A172 (cell line): Measurements from ENCODE around the gene PBRM1. TPM values are rescaled to one million over a fixed set of nuclear protein-coding genes. Genes with fewer than 3 reads are reported as not detected.
"Not testable (repeated sequence)": the region's sequence is repeated elsewhere in the genome, so short reads cannot be mapped to it uniquely, and the experiment has no call there.

ENCODE experiments used
- DNase-seq: peaks from one replicate; pipeline ENCODE4 v3.0.0-alpha.2; 2015; ENCODE audit warnings: low spot score
- total RNA-seq: library from RNA; depleted of rRNA; stranded (reverse); fragments of >200 nt; shearing (Covaris generic); gene quantifications from 2 replicates; pipeline ENCODE4 v1.2.3, GENCODE V29; 2014; rRNA removed

PBRM1 gene
- total RNA-seq, result 47.6 and 53.4 TPM in 2 replicates

DNA sequence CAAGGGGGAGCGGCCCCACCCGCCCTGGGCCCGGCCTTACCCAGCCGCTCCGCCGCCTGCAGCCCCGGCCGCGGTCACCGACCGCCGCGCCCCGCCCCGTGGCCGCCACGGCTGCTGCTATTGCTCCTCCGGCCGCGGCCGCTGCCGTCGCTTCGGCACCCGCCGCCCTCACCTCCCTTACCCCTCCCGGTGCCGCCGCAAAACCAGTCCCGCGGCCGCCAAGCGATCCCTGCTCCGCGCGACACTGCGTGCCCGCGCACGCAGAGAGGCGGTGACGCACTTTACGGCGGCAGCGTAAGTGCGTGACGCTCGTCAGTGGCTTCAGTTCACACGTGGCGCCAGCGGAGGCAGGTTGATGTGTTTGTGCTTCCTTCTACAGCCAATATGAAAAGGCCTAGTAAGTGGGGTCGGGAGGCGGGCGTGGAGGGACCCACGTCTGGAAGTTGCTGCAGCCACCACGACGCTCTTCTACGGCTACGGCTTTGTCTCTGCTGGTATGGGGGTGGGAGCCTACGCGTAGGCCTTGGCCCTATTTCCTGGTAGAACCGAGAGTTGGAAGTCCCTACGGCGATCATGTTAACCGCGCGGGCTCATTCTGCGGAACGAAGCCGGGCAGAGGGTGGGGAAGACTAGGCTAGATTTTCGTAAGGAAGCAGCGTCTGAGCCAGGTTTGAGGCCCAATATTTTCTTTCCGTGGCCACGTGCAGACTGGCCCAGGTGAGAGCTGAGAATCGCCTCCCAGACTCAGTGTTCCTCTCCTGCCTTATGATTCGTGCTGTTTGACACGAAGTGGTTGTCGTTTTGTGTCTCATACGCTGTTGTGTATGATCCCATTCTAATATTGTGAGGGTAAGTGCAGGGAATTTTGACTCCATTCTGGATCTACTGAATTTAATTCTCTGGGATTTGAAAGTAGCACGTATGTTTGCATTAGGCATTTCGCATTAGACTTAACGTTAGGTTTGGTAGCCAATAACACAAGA lies at the start of gene PBRM1, which contains the start of gene GNL3:
Gene PBRM1 (minus strand): TSS at position 205 of the 983 bp plus-strand sequence.
Gene GNL3 (plus strand): TSS at position 324 of the 983 bp plus-strand sequence. CDS start 61 bp downstream, at position 385.
- peak; percentile 82 for DNase-seq

DNA sequence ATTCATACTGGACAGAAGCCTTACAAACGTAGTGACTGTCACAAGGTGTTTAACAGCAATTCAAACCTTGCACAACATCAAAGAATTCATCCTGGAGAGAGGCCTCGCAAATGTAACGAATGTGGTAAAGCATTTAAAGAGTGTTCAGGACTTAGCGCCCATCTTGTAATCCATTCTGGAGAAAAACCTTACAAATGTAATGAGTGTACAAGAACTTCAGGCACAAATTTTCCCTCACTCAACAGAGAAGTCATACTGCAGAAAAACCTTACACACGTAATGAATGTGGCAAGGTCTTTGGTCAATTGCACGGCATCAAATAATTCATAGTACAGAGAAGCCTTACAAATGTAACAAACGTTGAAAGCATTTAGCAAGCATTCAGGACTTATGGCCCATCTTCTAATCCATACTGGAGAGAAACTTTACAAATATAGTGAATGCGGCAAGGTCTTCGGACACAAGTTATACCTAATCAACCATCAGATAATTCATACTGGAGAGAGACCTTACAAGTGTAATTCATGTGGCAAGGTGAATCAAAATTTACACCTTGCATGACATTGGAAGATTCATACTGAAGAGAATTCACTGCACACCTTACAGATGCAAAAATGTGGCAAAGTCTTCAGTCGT lies 47.7 kb upstream of the PBRM1 start:
- no peak for DNase-seq

DNA sequence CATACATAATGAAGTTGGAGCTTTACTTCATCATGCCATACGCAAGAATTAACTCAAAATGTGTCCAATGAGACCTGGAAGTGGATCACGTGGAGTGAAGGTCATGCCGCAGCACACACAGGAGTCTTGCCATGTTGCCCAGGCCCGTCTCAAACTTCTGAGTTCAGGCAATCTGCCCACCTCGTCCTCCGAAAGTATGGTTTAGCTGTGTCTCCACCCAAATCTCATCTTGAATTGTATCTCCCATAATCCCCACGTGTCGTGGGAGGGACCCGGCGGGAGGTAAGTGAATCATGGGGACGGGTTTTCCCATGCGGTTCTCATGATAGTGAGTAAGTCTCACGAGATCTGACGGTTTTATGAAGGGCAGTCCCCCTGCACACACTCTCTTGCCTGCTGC lies 45.9 kb upstream of the PBRM1 start:
- DNase-seq, result no peak

DNA sequence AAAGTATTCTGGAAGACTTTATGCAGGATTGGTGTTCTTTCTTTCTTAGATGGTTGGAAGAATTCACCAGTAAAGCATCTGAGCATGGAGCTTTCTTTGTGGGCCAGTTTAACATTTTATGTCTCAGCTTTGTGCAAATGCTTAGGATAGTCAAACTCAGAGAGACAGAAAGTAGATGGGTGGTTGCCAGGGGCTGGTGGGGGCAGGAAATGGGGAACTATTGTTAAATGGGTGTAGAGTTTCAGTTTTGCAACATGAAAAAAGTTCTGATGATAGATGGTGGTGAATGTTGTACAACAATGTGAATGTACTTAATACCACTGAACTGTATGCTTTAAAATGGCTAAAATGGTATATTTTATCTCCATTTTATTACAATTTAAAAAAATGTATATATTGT lies 45.0 kb upstream of the PBRM1 start:
- no peak for DNase-seq

DNA sequence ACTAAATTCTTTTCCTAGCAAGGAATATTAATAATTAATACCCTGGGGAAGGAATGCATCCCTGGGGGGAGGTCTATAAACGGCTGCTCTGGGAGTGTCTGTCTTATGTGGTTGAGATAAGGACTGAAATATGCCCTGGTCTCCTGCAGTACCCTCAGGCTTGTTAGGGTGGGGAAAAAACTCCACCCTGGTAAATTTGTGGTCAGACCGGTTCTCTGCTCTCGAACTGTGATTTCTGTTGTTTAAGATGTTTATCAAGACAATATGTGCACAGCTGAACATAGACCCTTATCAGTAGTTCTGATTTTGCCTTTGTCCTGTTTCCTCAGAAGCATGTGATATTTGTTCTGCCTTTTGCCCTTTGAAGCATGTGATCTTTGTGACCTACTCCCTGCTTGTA lies 43.0 kb upstream of the PBRM1 start:
- not testable (repeated sequence) for DNase-seq

DNA sequence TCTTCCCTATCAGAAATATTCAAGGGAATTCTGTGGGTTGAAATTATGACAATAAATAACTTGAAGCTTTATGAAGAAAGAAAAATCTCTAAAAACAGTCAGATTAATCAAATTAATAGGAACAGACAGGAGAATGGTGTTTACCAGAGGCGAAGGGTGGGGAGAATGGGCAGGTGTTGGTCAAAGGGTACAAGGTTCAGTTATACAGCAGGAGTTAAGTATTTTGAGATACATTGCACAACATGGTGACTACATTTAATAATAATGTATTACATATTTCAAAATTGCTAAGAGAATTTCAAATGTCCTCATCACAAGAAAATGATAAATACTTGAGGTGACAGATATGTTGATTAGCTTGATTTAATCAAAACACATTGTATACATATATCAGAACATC lies 38.8 kb upstream of the PBRM1 start:
- DNase-seq, result no peak

DNA sequence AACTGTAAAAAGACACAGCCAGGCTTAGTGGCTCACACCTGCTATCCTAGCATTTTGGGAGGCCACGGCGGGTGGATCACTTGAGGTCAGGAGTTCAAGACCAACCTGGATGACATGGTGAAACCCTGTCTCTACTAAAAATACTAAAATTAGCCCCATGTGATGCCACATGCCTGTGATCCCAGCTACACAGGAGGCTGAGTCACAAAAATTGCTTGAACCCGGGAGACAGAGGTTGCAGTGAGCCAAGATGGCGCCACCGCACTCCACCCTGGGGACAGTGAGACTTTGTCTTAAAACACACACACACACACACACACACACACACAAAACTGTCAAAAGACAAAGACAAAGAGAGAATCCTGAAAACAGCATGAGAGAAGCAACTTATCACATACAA lies 38.2 kb upstream of the PBRM1 start:
- no peak for DNase-seq

DNA sequence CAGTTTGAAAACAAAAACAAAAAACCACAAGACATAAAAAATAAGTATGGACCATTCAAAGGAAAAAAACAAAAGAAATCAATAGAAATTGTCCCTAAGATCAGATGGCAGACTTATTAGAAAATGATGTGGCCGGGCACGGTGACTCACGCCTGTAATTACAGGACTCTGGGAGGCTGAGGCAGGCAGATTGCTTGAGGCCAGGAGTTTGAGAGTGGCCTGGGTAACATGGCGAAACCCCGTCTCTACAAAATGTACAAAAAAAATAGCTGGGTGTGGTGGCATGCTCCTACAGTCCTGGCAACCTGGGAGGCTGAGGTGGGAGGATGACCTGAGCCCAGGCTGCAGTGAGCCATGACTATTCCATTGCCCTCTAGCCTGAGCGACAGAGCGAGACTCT lies 36.8 kb upstream of the PBRM1 start:
- no peak for DNase-seq

DNA sequence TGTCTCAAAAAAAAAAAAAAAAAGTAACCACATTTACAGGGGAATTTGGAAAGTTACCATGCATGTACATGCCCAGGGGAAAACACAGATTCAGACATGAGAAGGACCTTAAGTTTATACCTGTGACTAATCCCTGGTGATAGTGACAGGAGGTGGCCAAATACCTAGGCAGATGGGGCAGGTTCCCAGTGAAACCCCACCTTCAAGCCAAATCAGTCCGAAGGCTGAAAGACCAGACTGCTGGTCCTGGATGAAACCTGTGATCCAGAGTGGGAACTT lies 36.0 kb upstream of the PBRM1 start:
- no peak for DNase-seq

DNA sequence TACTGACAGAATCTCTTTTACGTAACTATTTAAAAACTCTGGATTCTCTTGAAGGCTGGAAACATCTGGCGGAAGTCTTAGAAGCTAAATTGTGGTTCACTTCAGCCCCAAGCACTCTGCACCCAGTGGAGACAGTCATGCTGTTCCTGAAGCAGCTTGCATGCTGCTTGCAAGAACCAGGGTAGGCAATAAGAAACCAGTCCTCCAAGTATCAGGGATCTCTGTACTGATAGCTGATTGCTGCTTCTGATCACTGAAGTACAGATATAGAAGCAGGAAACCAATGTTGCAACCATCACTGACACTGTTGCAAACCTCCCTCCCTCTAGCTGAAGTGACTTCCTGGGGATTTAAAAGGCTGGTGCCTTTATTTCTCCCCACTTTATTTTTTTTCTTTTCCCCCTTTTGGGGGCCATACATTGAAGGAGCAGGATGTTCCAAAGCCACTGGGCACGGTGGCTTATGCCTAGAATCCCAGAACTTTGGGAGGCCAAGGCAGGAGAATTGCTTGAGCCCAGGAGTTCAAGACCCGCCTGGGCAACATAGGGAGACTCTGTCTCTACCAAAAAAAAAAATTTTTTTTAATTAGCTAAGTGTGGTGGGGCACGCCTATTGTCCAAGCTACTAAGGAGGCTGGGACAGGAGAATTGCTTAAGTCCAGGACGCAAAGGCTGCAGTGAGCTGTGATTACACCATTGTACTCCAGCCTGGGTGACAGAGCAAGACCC lies 35.5 kb upstream of the PBRM1 start:
- DNase-seq, result no peak

DNA sequence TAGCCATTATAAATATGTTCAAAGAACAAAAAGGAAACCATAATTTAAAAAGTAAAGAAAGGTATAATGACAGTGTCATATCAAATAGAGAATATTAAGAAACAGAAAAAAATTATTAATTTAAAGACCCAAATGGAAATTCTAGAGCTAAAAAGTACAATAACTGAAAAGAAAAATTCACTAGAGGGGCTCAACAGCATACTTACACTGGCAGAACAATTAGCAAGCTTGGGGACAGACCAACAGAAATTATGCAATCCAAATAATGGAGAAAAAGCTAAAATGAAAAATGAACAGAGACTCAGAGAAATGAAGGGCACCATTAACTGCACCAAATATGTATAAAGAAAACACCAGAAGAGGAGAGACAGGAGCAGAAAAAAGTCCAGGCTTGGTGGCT lies 33.9 kb upstream of the PBRM1 start:
- DNase-seq, result no peak

DNA sequence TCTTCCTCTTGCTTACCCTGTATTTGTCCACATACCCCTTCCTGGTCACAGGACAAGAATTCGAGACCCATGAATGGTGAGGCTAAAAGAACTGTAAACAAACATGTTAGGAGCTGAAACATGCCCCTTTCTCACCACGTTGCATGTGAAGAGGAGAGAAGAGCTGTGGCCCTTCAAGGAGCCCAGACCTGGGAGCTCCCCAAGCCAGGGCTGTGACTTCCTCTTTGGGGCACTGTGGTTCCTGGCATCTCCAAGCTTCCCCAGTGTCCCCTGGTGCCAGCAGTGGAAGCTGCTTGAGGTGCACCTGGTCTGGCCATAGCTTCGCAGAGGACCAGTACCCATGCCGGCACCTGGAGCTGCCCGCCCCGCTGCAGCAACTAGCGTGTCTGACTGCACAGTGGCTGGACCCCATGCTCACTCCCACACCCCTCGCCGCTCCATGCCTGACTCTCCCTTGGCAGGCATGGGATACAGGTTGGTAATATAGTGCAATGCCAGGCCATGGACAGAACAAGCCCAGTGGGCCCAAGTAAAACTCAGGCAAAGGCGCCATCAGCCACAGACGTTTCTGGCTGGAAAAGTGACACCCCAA lies 30.1 kb upstream of the PBRM1 start:
- DNase-seq, result no peak

DNA sequence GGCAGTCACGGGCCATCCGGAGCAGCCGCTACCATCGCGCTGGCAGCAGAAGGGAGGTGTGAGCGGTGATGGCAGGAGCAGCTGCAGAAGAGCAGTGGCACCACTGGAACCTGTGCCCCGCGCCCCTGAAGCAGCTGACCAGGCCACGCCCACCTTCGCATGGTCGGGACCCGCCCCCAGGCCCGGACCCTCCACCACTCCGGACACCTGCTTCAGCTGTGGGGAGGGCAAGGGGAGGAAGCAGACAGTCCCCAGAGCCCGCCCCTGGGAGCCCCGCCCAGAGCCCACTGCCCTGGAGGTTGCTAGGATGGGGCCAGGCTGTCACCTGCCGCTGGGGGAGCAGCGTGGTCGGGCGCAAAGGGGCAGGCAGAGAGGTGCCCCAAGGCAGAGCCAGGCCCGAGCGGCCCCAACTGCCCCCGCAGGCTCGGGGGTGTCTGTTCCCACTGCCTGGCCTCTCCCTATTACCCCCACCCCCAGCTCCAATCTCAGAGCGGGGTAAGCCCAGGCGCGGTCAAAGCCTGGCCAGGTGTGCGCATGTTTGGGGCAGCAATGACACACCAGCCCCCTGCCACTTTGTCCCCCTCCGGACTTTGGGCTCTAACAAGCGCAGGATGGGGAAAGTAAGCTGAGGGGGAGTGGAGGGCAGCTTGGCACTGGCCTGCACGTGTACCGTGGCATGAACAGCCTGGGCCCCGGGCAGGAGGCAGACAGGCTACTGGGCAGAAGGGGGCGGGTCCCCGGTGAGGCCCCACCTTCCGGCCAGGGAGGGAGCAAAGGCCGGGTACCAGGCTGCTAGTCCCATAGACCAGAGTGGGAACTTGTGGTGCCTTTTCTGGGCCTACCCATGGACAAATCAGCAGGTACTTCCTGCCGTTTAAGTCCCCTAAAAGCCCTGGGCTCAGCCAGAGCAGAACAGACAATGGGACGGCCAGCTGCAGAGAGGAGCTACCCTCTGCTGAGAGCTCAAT lies 28.9 kb upstream of the PBRM1 start:
- DNase-seq, result no peak

DNA sequence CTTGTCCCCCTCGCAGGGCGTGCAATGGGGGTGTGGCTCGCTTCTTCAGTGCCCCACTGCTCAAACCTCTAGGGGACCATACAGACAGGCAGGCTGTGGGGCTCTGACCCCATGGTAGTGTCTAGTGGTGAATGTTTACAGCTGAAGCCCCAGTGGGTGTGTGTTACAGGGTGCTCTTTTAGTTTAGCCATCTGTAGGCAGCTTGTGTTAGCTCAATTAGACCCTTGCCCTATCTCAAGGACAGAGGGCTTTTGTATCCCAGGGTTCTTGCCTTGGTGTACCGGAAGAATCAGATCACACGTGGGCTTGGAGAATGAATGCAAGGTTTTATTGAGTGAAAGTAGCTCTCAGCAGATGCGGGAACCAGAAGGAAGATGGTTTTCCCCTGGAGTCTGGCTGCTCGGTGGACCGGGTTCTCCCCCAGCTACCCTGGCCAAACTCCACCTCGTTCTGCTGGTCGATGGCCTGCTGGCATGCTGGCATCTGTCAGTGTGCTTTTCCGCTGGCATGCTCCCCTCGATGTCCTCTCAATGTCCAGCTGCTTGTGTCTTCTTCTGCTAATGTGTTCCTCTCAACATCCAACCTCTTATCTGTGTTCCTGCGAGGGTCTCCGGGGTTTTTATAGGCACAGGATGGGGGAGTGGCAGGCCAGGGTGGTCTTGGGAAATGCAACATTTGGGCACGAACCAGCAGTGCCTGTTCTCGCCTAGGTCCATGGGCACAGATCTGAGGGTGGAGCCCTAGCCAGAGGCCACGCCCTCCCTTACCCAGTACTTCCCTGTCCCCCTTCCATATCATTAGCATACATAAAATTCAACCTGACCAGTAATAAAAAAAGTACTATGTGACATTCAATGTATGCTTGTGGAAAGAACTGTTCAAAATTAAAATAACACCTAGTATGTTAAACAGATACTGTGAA lies 26.8 kb upstream of the PBRM1 start:
- DNase-seq, result no peak

DNA sequence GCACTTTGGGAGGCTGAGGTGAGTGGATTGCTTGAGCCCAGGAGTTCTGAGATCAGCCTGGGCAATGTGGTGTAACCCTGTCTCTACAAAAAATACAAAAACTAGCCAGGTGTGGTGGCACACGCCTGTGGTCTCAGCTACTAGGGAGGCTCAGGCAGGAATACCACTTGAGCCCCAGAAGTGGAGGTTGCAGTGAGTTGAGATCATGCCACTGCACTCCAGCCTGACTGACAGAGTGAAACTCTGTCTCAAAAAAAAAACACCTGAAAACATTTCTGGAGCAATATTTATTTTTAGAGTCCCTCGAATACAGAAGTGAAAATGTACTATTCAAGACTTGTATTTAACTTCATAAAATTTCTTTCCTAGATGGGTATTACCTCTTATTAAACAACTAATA lies 24.8 kb upstream of the PBRM1 start:
- no peak for DNase-seq

DNA sequence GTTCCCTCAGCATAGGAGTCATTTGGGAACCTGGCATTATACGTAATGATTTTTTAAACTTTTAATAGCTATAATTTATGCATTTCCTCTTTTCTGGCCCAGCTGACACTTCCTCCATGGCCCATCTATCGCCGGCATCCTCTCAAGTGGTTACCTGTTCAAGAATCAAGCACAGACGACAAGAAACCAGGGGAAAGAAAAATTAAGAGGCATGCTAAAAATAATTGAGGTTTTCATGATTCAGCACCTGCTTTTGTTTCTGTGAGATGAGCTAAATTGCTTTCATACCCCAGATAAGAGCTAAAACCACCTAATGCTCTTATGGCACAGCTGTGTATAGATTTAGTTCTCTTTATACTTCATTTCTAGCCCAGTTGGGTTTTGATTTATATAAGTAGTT lies 21.9 kb upstream of the PBRM1 start:
- no peak for DNase-seq

DNA sequence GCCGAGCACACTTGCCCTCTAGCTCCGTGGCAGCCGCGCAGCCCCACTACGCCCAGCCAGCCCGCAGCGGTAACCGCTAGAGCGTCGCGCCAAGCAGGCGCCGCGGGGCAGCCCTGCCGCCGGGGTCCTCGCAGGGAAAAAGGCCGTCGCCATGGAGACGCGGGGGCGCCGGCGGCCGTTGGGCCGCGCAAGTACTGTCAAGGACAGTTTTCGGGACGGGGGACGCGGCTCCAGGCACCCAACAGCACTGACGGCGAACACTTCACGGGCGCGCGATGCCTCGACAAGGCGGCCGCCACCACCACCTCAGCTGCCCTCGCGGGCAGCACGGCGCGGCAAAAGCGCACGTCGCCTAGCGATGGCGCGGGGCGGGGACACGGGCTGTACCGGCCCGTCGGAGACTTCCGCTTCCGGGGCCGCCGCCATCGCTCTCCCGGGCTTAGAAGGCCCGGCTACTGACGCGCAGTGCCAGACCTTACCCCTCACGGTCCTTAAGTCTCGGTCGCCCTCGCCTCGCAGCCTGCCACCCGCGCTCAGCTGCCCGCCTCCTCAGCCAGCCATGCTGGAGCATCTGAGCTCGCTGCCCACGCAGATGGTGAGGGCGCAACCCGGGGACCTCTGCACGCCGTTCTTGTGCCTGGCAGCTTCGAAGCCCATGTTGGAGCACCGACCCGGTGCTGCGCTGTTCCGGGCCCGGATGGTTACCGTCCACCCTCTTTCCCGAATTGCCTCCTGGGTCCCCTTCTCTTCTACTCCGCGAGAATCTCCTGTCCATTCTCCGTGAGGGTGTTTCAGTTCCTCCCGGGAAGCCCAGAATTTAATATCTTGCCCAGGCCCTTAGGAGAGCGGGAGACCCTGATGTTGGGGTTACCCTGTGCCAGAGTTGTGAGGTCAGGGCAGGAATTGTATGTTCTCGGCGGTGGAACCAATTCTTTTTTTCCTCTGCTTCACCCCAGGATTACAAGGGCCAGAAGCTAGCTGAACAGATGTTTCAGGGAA lies 20.3 kb upstream of the PBRM1 start, which contains the start of the genes GLT8D1 and SPCS1:
Gene GLT8D1 (minus strand): TSS at position 104 of the 999 bp plus-strand sequence. CDS start 5,331 bp downstream, outside the sequence.
Gene SPCS1 (plus strand): TSS at position 419 of the 999 bp plus-strand sequence. CDS start 141 bp downstream, at position 560.
- peak; percentile 69 for DNase-seq

DNA sequence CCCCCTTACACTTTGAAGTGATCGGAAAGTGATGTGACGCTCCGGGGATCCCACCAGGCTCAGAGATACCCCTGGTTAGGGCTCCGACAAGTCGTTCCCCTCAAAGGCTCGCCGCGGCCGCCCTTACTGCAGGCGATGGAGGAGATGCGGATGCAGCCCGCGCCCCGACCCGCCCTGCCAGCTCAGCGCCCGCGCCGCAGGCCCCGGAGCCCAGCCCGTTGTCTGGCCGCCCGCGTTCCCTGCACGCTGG lies 19.6 kb upstream of the PBRM1 start:
- no peak for DNase-seq
